AG08395 (cell line): ENCODE data around the gene EMD.
A peak's percentile ranks its signal among the peaks of the same experiment; 100 is the strongest.
"Not testable (repeated sequence)": the region's sequence is repeated elsewhere in the genome, so short reads cannot be mapped to it uniquely, and the experiment has no call there.

Experiments
- DNase-seq: peaks from one replicate; pipeline ENCODE4 v3.0.0; 2012; ENCODE audit warnings: mixed read lengths, low spot score

The EMD gene

GRCh38 chrX:154396363-154396762 lies 17.3 kb downstream of the EMD start:
- DNase-seq, result not testable (repeated sequence)

GRCh38 chrX:154396973-154397887 lies 18.1 kb downstream of the EMD start:
- peak; percentile 46 for DNase-seq

GRCh38 chrX:154397888-154398667 lies 19.0 kb downstream of the EMD start, which contains the start of gene RPL10:
Gene RPL10, plus strand, starts transcription at chrX:154398377. Its CDS starts 143 bp downstream, at chrX:154398520.
- peak; percentile 97 for DNase-seq

- peak; percentile 32 for DNase-seq
Measured at GRCh38 chrX:154398668-154399526, 19.8 kb downstream of the EMD start.

GRCh38 chrX:154399527-154400368 lies 20.7 kb downstream of the EMD start:
- DNase-seq, result no peak

GRCh38 chrX:154400369-154400817 lies 21.3 kb downstream of the EMD start:
- DNase-seq, result not testable (repeated sequence)

- DNase-seq, result no peak
Measured at GRCh38 chrX:154401045-154401799, 22.1 kb downstream of the EMD start.

GRCh38 chrX:154401918-154402621 lies 23.0 kb downstream of the EMD start:
- DNase-seq, result no peak

GRCh38 chrX:154402622-154403127 lies 23.6 kb downstream of the EMD start:
- DNase-seq, result no peak

GRCh38 chrX:154403192-154403591 lies 24.1 kb downstream of the EMD start:
- no peak for DNase-seq

GRCh38 chrX:154403858-154404257 lies 24.8 kb downstream of the EMD start:
- DNase-seq, result no peak

- no peak for DNase-seq
Measured at GRCh38 chrX:154404625-154405192, 25.6 kb downstream of the EMD start.

GRCh38 chrX:154408659-154409221 lies 29.6 kb downstream of the EMD start:
- DNase-seq, result no peak

- peak; percentile 64 for DNase-seq
Measured at GRCh38 chrX:154409222-154409871, 30.3 kb downstream of the EMD start, which contains the start of gene DNASE1L1. Gene DNASE1L1, minus strand, starts transcription at chrX:154409254. Its CDS starts 3,686 bp downstream, at chrX:154405568.

- peak; percentile 45 for DNase-seq
Measured at GRCh38 chrX:154411981-154412340, 32.9 kb downstream of the EMD start.

- no peak for DNase-seq
Measured at GRCh38 chrX:154412468-154412867, 33.4 kb downstream of the EMD start.

GRCh38 chrX:154413142-154413541 lies 34.0 kb downstream of the EMD start:
- DNase-seq, result no peak

GRCh38 chrX:154417157-154417556 lies 38.1 kb downstream of the EMD start:
- no peak for DNase-seq
